GM12891 (cell line): ENCODE results near the gene CEACAM6.

Experiments
- PAX5 ChIP-seq: IDR thresholded peaks from 2 replicates; pipeline ENCODE4 v1.6.1; 2011; ENCODE audit warnings: low read length, moderate library complexity, mild to moderate bottlenecking; ENCODE audit not compliant: insufficient read depth, severe bottlenecking
- POLR2A ChIP-seq: IDR thresholded peaks from 2 replicates; pipeline ENCODE4 v1.6.1; 2011; ENCODE audit warnings: low read depth, low read length, control low read depth
- POLR2AphosphoS5 ChIP-seq: IDR thresholded peaks from 2 replicates; pipeline ENCODE4 v1.6.1; 2011; ENCODE audit warnings: low read depth, low read length, control low read depth
- POU2F2 ChIP-seq: IDR thresholded peaks from 2 replicates; pipeline ENCODE4 v1.6.1; 2011; ENCODE audit warnings: low read depth, mild to moderate bottlenecking, control low read depth, low read length, moderate library complexity
- SPI1 ChIP-seq: IDR thresholded peaks from 2 replicates; pipeline ENCODE4 v1.6.1; 2011; ENCODE audit warnings: low read depth, low read length, control low read depth
- TAF1 ChIP-seq: IDR thresholded peaks from 2 replicates; pipeline ENCODE4 v1.6.1; 2011; ENCODE audit warnings: low read depth, low read length, control low read depth

GRCh38 chr19:41709951-41710645 is 45.2 kb upstream of the CEACAM6 start:
- no peak for TF ChIP-seq POLR2A
- no peak for TF ChIP-seq POLR2AphosphoS5
- TF ChIP-seq TAF1 = no peak
- no peak for TF ChIP-seq SPI1
- no peak for TF ChIP-seq PAX5
- no peak for TF ChIP-seq POU2F2
